COLO668 (cell line): ENCODE results near the gene ELL.
A peak's percentile ranks its signal among the peaks of the same experiment; 100 is the strongest.

Experiments used
- DNase-seq: peaks from one replicate; lab custom pipeline; 2025; ENCODE audit not compliant: unreplicated experiment; lab: John Stamatoyannopoulos, UW

Gene ELL

GRCh38 chr19:18490728-18491127 is 31.1 kb downstream of the ELL start:
- DNase-seq, result no peak

- peak; percentile 20 for DNase-seq
Observed at GRCh38 chr19:18489627-18490184, 32.2 kb downstream of the ELL start.

- DNase-seq, result peak; percentile 44
Observed at GRCh38 chr19:18488838-18489626, 32.8 kb downstream of the ELL start.

- no peak for DNase-seq
Observed at GRCh38 chr19:18488403-18488723, 33.5 kb downstream of the ELL start.

DNA sequence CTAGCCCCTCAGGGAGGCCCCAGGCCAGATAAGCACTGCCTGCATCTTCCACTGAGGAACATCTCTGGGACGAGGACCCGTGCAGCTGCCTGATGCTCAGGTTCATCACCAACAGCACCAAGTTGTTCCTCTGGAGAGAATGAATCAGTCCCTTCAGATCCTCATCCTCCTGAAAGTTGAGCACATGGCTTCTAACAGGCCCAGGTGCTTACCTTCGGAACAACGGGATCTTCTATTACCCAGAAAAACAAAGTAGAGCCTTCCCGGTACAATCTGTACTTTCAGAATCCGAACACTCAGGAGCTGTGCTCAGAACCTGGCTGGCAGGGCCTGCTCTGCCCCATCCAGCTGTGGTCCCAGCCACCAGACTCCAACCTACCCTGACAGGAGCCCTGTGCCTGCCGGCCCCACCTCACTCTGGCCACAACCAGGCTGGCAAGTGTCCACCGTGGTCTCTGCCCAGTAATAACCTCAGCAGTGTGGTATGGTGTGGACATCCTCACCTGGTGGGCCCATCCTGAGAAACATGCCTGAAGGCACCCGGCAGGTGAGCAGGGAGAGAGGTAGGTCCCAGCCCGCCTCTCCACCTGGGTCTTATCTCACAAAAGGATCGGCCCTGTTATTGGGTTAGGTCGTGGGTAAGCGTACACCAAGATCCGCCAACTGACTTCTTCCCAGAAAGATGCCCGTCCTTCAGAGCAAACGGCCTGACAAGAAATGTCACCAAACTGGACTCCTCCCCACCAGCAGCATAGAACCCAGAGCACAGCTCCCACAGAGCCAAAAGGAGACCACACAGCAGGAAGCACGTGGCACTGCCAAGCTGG is 34.1 kb downstream of the ELL start:
- DNase-seq, result no peak

GRCh38 chr19:18486746-18487145 is 35.1 kb downstream of the ELL start:
- DNase-seq, result no peak

- DNase-seq, result no peak
Observed at GRCh38 chr19:18484992-18485391, 36.9 kb downstream of the ELL start.

- peak; percentile 46 for DNase-seq
Observed at GRCh38 chr19:18483119-18483890, 38.6 kb downstream of the ELL start.

DNA sequence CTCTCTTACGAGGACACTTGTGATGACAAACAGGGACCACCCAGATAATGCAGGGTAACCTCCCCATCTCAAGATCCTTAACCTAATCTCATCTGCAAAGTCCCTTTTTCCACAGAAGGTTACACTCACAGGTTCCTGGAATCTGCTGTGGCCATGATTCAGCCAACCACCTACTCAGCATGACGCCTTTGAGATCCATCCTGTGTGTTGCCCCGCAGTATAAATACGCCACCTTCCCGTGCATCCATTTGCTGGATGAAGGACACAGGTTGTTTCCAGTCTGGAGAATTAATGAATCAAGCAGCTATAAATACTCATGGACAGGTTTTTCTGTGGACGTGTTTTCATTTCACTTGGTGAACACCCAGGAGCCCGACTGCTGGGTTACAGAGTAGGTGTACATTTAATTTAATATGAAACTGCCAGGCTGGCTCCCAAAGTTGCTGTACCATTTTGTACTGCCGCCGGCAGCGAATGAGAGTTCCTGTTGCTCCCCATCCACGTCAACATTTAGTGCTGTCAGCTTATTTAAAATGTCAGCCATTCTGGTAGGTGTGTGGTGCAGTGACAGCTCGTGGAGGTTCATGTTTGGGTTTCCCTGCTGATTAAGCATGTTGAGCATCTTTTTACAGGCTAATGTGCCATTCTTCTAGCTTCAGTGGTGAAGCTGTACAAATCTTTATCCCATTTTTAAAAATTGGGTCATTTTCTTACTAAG is 40.2 kb downstream of the ELL start:
- DNase-seq, result no peak

GRCh38 chr19:18480006-18480691 is 41.7 kb downstream of the ELL start:
- peak; percentile 63 for DNase-seq

DNA sequence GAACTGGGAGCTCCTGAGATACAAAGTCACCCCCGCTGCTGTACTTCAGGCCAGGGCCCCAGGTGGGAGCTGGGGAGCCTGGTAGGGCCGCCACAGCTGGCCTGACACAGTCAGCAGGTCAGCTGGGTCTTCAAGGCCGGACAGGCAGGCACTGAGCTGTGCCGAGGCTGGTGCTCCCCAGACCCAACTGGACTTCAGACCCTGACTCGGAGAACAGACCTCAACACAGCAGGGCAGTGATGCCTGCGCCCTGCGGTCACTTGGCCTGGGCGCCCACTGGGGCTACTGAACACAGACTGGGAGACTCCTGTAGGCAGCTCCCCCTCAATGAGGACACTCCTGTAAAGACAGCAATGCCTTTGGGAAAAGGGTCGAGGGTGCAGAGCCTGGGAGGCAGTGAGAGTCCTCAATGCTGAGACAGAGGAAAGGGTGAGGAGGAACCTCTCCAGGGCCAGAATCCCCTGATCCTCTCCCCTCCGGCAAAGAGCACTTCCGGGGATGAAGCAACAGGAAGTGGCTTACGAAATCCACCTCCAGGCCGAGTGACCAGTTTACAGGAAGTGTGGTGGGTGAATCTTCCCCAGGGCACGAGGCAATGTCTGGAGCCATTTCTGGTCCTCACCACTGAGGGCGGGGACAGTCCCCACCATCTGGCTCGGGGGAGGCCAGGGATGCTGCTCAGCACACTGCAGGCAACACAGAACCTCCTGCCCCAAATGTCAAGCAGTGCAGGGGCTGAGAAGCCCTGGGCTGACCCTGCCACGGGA is 43.1 kb downstream of the ELL start:
- DNase-seq, result peak; percentile 54

GRCh38 chr19:18477974-18478373 is 43.9 kb downstream of the ELL start:
- DNase-seq, result no peak

- no peak for DNase-seq
Observed at GRCh38 chr19:18477042-18477779, 44.7 kb downstream of the ELL start.

GRCh38 chr19:18476507-18477041 is 45.3 kb downstream of the ELL start:
- DNase-seq, result no peak

GRCh38 chr19:18475762-18476331 is 46.0 kb downstream of the ELL start:
- DNase-seq, result peak; percentile 10

- no peak for DNase-seq
Observed at GRCh38 chr19:18475004-18475453, 46.8 kb downstream of the ELL start.

DNA sequence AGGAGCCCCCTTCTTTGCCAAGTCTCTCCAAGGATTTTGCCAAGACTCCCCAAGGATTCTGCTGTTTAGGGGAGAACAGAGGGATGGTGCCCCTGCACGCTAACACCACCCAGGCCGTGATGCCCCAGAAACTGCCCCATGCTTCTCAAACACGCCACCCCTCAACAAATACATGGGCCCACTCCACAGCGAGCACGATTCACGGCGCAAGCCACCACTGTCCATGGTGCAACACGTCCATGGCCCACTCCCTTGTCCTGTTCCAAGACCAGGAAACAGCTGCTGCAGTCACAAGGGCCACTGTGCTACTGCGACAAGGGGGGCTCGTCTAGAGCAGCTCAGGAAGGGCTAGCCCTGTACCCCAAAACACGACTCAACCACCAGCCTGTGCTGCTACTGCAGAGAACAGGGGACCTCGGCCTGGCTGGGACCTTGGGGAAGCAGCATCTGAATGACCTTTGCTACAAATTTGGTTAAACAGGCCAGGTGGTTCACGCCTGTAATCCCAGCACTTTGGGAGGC is 47.4 kb downstream of the ELL start:
- DNase-seq, result no peak

DNA sequence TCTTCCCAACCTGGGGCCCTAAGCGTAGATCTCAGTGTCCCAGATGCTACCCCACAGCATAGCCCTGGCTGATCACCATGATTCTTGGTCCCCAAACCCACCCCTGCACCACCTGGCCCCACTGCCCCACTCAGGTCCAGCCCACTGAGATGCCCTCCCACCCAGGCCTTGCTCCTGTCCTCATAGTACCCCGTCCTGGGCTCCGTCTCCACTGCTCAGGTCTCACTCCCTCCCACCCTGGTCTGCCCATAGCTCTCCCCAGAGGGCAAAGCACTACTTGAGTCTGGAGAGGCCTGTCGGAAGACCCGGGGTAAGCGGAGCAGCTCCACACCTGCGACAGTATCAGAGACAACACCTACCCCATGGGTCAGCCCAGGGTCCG is 48.2 kb downstream of the ELL start:
- DNase-seq, result no peak
